Skeletal muscle satellite cell (primary cell): ENCODE measurements around the gene SOCS1.

ENCODE experiments used
- H3K27me3 ChIP-seq: 2 replicates; pipeline ENCODE4 v1.7.0; 2013; ENCODE audit warnings: low read length; ENCODE audit not compliant: control insufficient read depth, insufficient read depth
- H3K36me3 ChIP-seq: 2 replicates; pipeline ENCODE4 v1.7.0; 2013; ENCODE audit warnings: mild to moderate bottlenecking, control low read depth, low read length; ENCODE audit not compliant: insufficient read depth
- H3K4me1 ChIP-seq: 2 replicates; pipeline ENCODE4 v1.7.0; 2013; ENCODE audit warnings: low read length; ENCODE audit not compliant: control insufficient read depth, insufficient read depth
- H3K4me2 ChIP-seq: 2 replicates; pipeline ENCODE4 v1.7.0; 2013; ENCODE audit warnings: mild to moderate bottlenecking, low read length
- H3K4me3 ChIP-seq: 2 replicates; pipeline ENCODE4 v1.7.0; 2013; ENCODE audit warnings: low read length
- H3K9ac ChIP-seq: 2 replicates; pipeline ENCODE4 v1.7.0; 2013; ENCODE audit warnings: mild to moderate bottlenecking, low read depth, low read length, moderate library complexity
- H3K9me3 ChIP-seq: replicated peaks from 2 replicates; pipeline ENCODE4 v1.7.0; 2013; ENCODE audit warnings: mild to moderate bottlenecking, control low read depth, low read length

SOCS1 gene

DNA sequence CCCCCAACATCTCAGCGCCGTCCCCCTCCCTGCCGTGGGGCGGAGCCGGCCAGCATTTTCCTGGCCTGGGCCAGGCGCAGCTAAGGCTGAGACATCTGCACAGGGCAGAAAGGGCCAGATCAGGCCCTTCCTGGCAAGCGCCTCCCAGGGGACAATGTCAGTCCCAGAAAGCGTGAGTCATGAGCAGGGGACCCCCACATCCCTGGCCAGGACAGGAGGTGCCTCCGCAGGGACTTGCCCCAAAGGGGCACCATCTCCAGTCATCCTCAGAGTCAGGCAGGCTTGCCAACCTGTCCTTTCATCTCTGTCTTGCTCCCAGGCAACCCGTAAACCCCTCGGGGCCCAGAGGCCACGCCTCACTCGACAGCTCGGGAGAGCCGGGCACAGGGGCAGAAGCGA lies 43.2 kb downstream of the SOCS1 start:
- no peak overlapping the region for H3K4me3 ChIP-seq
- H3K9me3 ChIP-seq, result peaks cover 5% of the 10 kb centered on the region
- no peak overlapping the region for H3K9ac ChIP-seq

GRCh38 chr16:11211977-11212797 lies 43.8 kb downstream of the SOCS1 start:
- no peaks in the 10 kb centered on the region for H3K4me1 ChIP-seq
- no peak overlapping the region for H3K4me3 ChIP-seq
- H3K9ac ChIP-seq, result no peak overlapping the region
- H3K27me3 ChIP-seq, result peaks cover 20% of the 10 kb centered on the region
- H3K4me2 ChIP-seq, result no peak overlapping the region
- no peaks in the 10 kb centered on the region for H3K36me3 ChIP-seq
- H3K9me3 ChIP-seq, result peaks cover 8% of the 10 kb centered on the region

More for the DNA sequence above, 43.2 kb downstream of the SOCS1 start:
- Histone ChIP-seq H3K27me3 (peaks cover 20% of the 10 kb centered on the region), H3K36me3 (no peaks in the 10 kb centered on the region), H3K4me1 (no peaks in the 10 kb centered on the region), H3K4me2 (no peak overlapping the region)

DNA sequence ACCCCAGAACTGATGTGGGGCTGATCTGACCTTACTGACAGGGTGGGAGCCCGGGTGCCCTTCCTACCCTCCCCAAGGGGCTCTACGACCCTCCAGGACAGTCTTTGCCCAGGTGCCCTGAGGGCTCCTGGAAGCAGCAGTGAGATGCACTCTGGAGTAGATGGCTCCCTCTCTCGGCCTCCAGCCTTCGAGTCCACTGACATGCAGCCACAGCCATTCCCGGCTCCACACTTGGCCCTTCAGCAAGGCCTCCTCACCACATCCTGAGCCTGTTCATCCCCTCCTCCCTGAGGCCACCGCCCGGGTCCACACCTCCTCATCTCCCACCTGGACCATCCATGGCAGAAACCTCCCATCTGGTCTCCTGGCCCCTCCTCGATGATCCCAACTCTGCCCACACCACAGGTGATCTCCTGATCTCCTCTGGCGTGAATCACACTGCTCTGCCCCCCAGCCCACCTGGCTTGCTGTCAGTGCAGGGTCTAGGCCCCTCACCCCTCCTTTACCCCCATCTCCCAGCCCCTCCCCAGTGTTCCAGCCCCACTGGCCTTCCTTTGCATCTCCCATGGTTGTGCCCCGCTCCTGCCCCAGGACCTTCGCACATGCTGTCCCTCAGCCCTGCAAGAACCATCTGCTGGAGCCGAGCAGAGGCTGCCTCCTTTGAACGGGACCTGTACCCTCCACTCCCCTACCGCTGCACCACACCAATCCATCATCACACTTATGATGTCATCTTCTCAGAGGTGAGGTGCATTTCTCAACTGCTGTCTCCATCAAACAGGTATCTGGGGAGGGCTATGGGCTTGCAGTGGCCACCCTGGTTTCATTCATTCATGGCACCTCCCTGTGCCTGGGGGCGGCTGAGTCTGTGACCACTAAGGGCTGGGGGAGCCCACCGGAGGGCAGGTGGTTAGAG lies 44.7 kb downstream of the SOCS1 start:
- no peak overlapping the region for H3K4me2 ChIP-seq
- peaks cover 20% of the 10 kb centered on the region for H3K27me3 ChIP-seq
- no peak overlapping the region for H3K9ac ChIP-seq
- no peaks in the 10 kb centered on the region for H3K36me3 ChIP-seq
- H3K9me3 ChIP-seq, result peaks cover 8% of the 10 kb centered on the region
- peaks cover 2% of the 10 kb centered on the region for H3K4me1 ChIP-seq
- H3K4me3 ChIP-seq, result no peak overlapping the region

GRCh38 chr16:11210260-11210659 lies 45.7 kb downstream of the SOCS1 start:
- peaks cover 5% of the 10 kb centered on the region for H3K9me3 ChIP-seq
- peaks cover 20% of the 10 kb centered on the region for H3K27me3 ChIP-seq
- H3K4me3 ChIP-seq, result no peak overlapping the region
- H3K4me1 ChIP-seq, result peaks cover 9% of the 10 kb centered on the region
- no peaks in the 10 kb centered on the region for H3K36me3 ChIP-seq
- no peak overlapping the region for H3K4me2 ChIP-seq
- no peak overlapping the region for H3K9ac ChIP-seq

DNA sequence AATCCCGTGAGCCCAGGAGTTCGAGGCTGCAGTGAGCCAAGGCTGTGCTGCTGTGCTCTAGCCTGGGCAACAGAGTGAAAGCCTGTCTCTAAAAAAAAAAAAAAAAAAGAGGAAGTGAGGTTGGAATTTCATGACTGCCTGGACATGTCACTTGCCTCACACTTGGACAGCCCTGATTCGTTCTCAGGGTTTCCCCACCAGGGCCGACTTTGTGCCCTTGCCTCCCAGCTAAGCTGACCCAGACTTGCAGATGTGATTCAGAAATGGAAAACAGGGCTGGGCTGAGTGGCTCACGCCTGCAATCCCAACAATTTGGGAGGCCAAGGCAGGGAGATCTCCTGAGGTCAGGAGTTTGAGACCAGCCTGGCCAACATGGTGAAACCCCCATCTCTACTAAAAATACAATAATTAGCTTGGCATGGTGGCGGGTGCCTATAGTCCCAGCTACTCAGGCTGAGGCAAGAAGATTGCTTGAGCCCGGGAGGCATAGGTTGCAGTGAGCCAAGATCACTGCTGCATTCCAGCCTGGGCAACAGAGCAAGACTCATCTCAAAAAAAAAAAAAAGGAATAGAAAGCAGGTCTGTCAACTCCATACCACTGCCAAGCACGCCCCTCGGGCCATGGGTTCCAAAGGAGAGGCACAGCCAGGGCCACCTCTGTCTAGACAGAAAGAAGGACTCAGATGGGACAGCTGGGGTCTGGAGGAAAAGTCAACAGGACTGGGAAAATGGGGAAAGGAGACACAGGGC lies 46.9 kb downstream of the SOCS1 start:
- H3K27me3 ChIP-seq, result peaks cover 20% of the 10 kb centered on the region
- peaks cover 5% of the 10 kb centered on the region for H3K9me3 ChIP-seq
- no peaks in the 10 kb centered on the region for H3K36me3 ChIP-seq
- no peak overlapping the region for H3K4me2 ChIP-seq
- H3K9ac ChIP-seq, result no peak overlapping the region
- H3K4me1 ChIP-seq, result peaks cover 9% of the 10 kb centered on the region
- H3K4me3 ChIP-seq, result no peak overlapping the region

DNA sequence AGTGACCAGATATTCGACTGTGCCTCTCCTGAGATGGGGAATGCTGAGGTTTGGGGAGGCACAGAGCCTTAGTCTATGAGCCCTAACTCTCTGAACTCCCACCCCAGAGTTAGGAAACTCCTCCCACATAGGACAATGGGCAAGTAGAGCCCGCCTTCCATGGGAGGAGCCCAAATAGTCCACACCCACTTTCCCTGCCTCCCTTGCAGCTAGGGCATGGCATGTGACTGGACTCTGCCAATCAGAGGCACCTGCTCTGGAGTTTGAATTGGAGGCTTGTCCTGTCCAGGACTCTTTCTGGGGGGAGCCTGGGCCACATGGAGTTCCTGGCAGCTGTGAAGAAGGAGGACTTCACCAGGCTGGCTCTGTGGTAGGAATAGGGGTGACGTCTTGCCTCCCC lies 48.4 kb downstream of the SOCS1 start:
- Histone ChIP-seq H3K4me2 (no peak overlapping the region), H3K36me3 (no peaks in the 10 kb centered on the region), H3K4me1 (peaks cover 11% of the 10 kb centered on the region), H3K9me3 (peaks cover 5% of the 10 kb centered on the region), H3K4me3 (no peak overlapping the region), H3K27me3 (peaks cover 17% of the 10 kb centered on the region), H3K9ac (no peak overlapping the region)

- peaks cover 27% of the 10 kb centered on the region for H3K4me1 ChIP-seq
- H3K27me3 ChIP-seq, result peaks cover 5% of the 10 kb centered on the region
- H3K4me2 ChIP-seq, result no peak overlapping the region
- H3K36me3 ChIP-seq, result no peaks in the 10 kb centered on the region
- H3K4me3 ChIP-seq, result no peak overlapping the region
- peaks cover 5% of the 10 kb centered on the region for H3K9me3 ChIP-seq
- H3K9ac ChIP-seq, result no peak overlapping the region
These were observed 50.0 kb downstream of the SOCS1 start for GRCh38 chr16:11205754-11206581.

GRCh38 chr16:11205065-11205699 lies 50.8 kb downstream of the SOCS1 start:
- no peaks in the 10 kb centered on the region for H3K36me3 ChIP-seq
- peaks cover 5% of the 10 kb centered on the region for H3K9me3 ChIP-seq
- no peak overlapping the region for H3K4me3 ChIP-seq
- no peak overlapping the region for H3K4me2 ChIP-seq
- H3K27me3 ChIP-seq, result no peaks in the 10 kb centered on the region
- H3K9ac ChIP-seq, result no peak overlapping the region
- peaks cover 34% of the 10 kb centered on the region for H3K4me1 ChIP-seq

GRCh38 chr16:11204513-11205047 lies 51.4 kb downstream of the SOCS1 start:
- Histone ChIP-seq H3K4me3 (no peak overlapping the region), H3K4me2 (no peak overlapping the region), H3K4me1 (peaks cover 34% of the 10 kb centered on the region), H3K27me3 (no peaks in the 10 kb centered on the region), H3K9ac (no peak overlapping the region), H3K36me3 (no peaks in the 10 kb centered on the region), H3K9me3 (peaks cover 5% of the 10 kb centered on the region)
